HG03571 (cell line): Measurements from ENCODE around the gene RESP18.
A peak's percentile ranks its signal among the peaks of the same experiment; 100 is the strongest.

Experiments
- ATAC-seq: cut with Tn5 transposase; IDR thresholded peaks from one replicate; pipeline ENCODE4 v1.9.1; 2021; ENCODE audit not compliant: unreplicated experiment

Gene RESP18

GRCh38 chr2:219278655-219279150 is 53.8 kb downstream of the RESP18 start:
- no peak for ATAC-seq

- ATAC-seq, result peak; percentile 26
Measured at GRCh38 chr2:219277703-219278654, 54.6 kb downstream of the RESP18 start.
